HEK293T (cell line): Measurements from ENCODE around the gene AOAH.

Experiments
- BHLHE40 ChIP-seq: fragments of 450-650 bp; IDR thresholded peaks from 2 replicates; pipeline ENCODE4 v1.6.1; 2016; ENCODE audit warnings: mild to moderate bottlenecking, moderate library complexity, borderline replicate concordance
- CTBP1 ChIP-seq: fragments of 450-650 bp; IDR thresholded peaks from 2 replicates; pipeline ENCODE4 v1.6.1; 2016; ENCODE audit warnings: borderline replicate concordance
- ELF4 ChIP-seq: fragments of 450-650 bp; IDR thresholded peaks from 2 replicates; pipeline ENCODE4 v1.6.1; 2017; ENCODE audit warnings: antibody characterized with exemption
- FOXA1 ChIP-seq: fragments of 450-650 bp; IDR thresholded peaks from 2 replicates; pipeline ENCODE4 v1.6.1; 2016; ENCODE audit warnings: mild to moderate bottlenecking
- FOXM1 ChIP-seq: fragments of 450-650 bp; IDR thresholded peaks from 2 replicates; pipeline ENCODE4 v1.6.1; 2017; ENCODE audit warnings: mild to moderate bottlenecking, borderline replicate concordance
- HDGF ChIP-seq: fragments of 450-650 bp; IDR thresholded peaks from 2 replicates; pipeline ENCODE4 v1.6.1; 2017; ENCODE audit warnings: antibody characterized with exemption, borderline replicate concordance
- L3MBTL2 ChIP-seq: fragments of 450-650 bp; conservative IDR thresholded peaks from 2 replicates; pipeline ENCODE4 v1.6.1; 2016; ENCODE audit warnings: mild to moderate bottlenecking
- LEF1 ChIP-seq: fragments of 450-650 bp; IDR thresholded peaks from 2 replicates; pipeline ENCODE4 v1.6.1; 2017; ENCODE audit warnings: mild to moderate bottlenecking, borderline replicate concordance
- NFRKB ChIP-seq: fragments of 450-650 bp; IDR thresholded peaks from 2 replicates; pipeline ENCODE4 v1.6.1; 2016; ENCODE audit warnings: mild to moderate bottlenecking, moderate library complexity
- PKNOX1 ChIP-seq: fragments of 450-650 bp; IDR thresholded peaks from 2 replicates; pipeline ENCODE4 v1.6.1; 2016
- SP1 ChIP-seq: fragments of 450-650 bp; IDR thresholded peaks from 2 replicates; pipeline ENCODE4 v1.6.1; 2017
- SUZ12 ChIP-seq: fragments of 450-650 bp; IDR thresholded peaks from 2 replicates; pipeline ENCODE4 v1.6.1; 2016; ENCODE audit warnings: mild to moderate bottlenecking
- TARDBP ChIP-seq: fragments of 450-650 bp; IDR thresholded peaks from 2 replicates; pipeline ENCODE4 v1.6.1; 2016
- ZNF384 ChIP-seq: fragments of 450-650 bp; IDR thresholded peaks from 2 replicates; pipeline ENCODE4 v1.6.1; 2016

GRCh38 chr7:36526863-36527548, 197.3 kb downstream of the AOAH start:
- TF ChIP-seq FOXM1 = no peak
- TF ChIP-seq FOXA1 = no peak
- TF ChIP-seq PKNOX1 = no peak
- TF ChIP-seq BHLHE40 = no peak
- no peak for TF ChIP-seq NFRKB
- no peak for TF ChIP-seq ELF4
- TF ChIP-seq SUZ12 = no peak
- TF ChIP-seq TARDBP = no peak
- no peak for TF ChIP-seq HDGF
- no peak for TF ChIP-seq SP1
- no peak for TF ChIP-seq ZNF384
- TF ChIP-seq L3MBTL2 = no peak
- no peak for TF ChIP-seq LEF1
- no peak for TF ChIP-seq CTBP1
